Endothelial cell of umbilical vein (primary cell): Measurements from ENCODE around the gene CAMTA1. TPM values are rescaled to one million over a fixed set of nuclear protein-coding genes. Genes with fewer than 3 reads are reported as not detected.
"Not testable (repeated sequence)": the region's sequence is repeated elsewhere in the genome, so short reads cannot be mapped to it uniquely, and the experiment has no call there.

Experiments
- BruUV-seq: library from RNA; stranded (reverse); fragments of 400-500 nt; replicated peaks from 2 replicates; lab custom pipeline; 2021; lab: Mats Ljungman, UMichigan
- CTCF ChIA-PET: fragments of 300-600, 350-600 bp; sonication (Branson Sonifier 250); formaldehyde crosslinking; loops from one replicate; lab custom pipeline; 2021; ENCODE audit warnings: antibody characterized with exemption, inconsistent platforms; lab: Charles Lee
- POLR2A ChIA-PET: fragments of 300-600, 350-600 bp; sonication (Branson Sonifier 250); formaldehyde crosslinking; loops from one replicate; lab custom pipeline; 2021; ENCODE audit warnings: antibody characterized with exemption, inconsistent platforms; lab: Charles Lee
- DNase-seq: peaks from one replicate; pipeline ENCODE4 v3.0.0-alpha.2; 2011; ENCODE audit warnings: low read depth, low spot score
- FAIRE-seq: peaks from 2 replicates; lab custom pipeline; 2011; peaks lifted over from hg19 to GRCh38; lab: Jason Lieb, UNC
- H2AFZ ChIP-seq: 2 replicates; pipeline ENCODE4 v1.6.0; 2012; ENCODE audit warnings: low read depth, low read length, control low read depth, inconsistent platforms
- H3K27ac ChIP-seq: 2 replicates; pipeline ENCODE4 v1.5.1; 2011; ENCODE audit warnings: low read depth, mild to moderate bottlenecking, control low read depth, low read length, moderate library complexity; ENCODE audit not compliant: insufficient read depth
- H3K27me3 ChIP-seq, 2 experiments: 2 replicates each; pipeline versions ENCODE4 v1.6.0 to v1.6.1; 2011; ENCODE audit warnings: low read length in 2 of 2, mixed read lengths in 1 of 2; ENCODE audit not compliant: control insufficient read depth in 2 of 2, insufficient read depth in 2 of 2
- H3K36me3 ChIP-seq, 2 experiments: 2 replicates in 1 of 2; 3 replicates in 1 of 2; pipeline ENCODE4 v1.5.1; 2011; ENCODE audit warnings: low read length in 2 of 2, mild to moderate bottlenecking in 1 of 2, moderate library complexity in 1 of 2; ENCODE audit not compliant: control insufficient read depth in 2 of 2, insufficient read depth in 2 of 2; ENCODE audit errors: extremely low read depth in 1 of 2
- H3K4me1 ChIP-seq: 3 replicates; pipeline ENCODE4 v1.5.1; 2011; ENCODE audit warnings: mild to moderate bottlenecking, low read length; ENCODE audit not compliant: control insufficient read depth, insufficient read depth; ENCODE audit errors: extremely low read depth
- H3K4me2 ChIP-seq: 2 replicates; pipeline ENCODE4 v1.6.1; 2011; ENCODE audit warnings: low read length, control low read depth, mixed read lengths; ENCODE audit not compliant: insufficient read depth
- H3K4me3 ChIP-seq, 3 experiments: fragments of 200-600 bp in 1 of 3; sonication (generic), shearing (Covaris generic) in 1 of 3; replicated peaks in 1 of 3; 2 replicates each; pipeline ENCODE4 v1.5.1; 2011 to 2016; ENCODE audit warnings: control low read depth in 3 of 3, low read length in 3 of 3, mild to moderate bottlenecking in 2 of 3, inconsistent platforms in 1 of 3, low read depth in 1 of 3, moderate library complexity in 1 of 3; ENCODE audit not compliant: insufficient read depth in 1 of 3
- H3K79me2 ChIP-seq: 2 replicates; pipeline ENCODE4 v1.6.0; 2012; ENCODE audit warnings: low read length, inconsistent platforms; ENCODE audit not compliant: control insufficient read depth, insufficient read depth
- H3K9ac ChIP-seq: replicated peaks from 2 replicates; pipeline ENCODE3; 2011; ENCODE audit warnings: low read length, control low read depth; ENCODE audit not compliant: insufficient read depth; ENCODE audit errors: extremely low read depth
- H3K9me1 ChIP-seq: replicated peaks from 3 replicates; pipeline ENCODE4 v1.6.0; 2011; ENCODE audit warnings: mild to moderate bottlenecking, low read length; ENCODE audit not compliant: control insufficient read depth, insufficient read depth; ENCODE audit errors: extremely low read depth
- H3K9me3 ChIP-seq: replicated peaks from 2 replicates; pipeline ENCODE4 v1.5.1; 2012; ENCODE audit warnings: low read length, inconsistent platforms; ENCODE audit not compliant: control insufficient read depth, insufficient read depth
- H4K20me1 ChIP-seq: replicated peaks from 2 replicates; pipeline ENCODE3; 2011; ENCODE audit warnings: mild to moderate bottlenecking, low read length; ENCODE audit not compliant: control insufficient read depth, insufficient read depth; ENCODE audit errors: extremely low read depth
- POLR2AphosphoS5 ChIP-seq: IDR thresholded peaks from 2 replicates; pipeline ENCODE4 v1.6.1; 2012; ENCODE audit warnings: low read depth, mild to moderate bottlenecking, control low read depth, low read length, moderate library complexity; ENCODE audit not compliant: insufficient read depth
- dilution Hi-C: fragments of 300-500 bp; cut with MboI; formaldehyde crosslinking; loops from one replicate; pipeline ENCODE4 v1.15.0; 2019; ENCODE audit warnings: low sequenced_read_pairs; ENCODE audit not compliant: extremely low pct_ligation_motif_present
- intact Hi-C: fragments of 100-400 bp; cut with micrococcal nuclease; formaldehyde crosslinking; loops from one replicate; pipeline ENCODE4 v1.10.0; 2022
- polyA plus RNA-seq, 4 experiments: library from polyadenylated mRNA; depleted of rRNA in 3 of 4; stranded (reverse) in 3 of 4; unstranded in 1 of 4; fragments of >200 nt; gene quantifications; 2 replicates each; pipeline versions ENCODE4 v1.2.1 to v1.2.3, GENCODE V29; 2011 to 2012; ENCODE audit warnings: missing spikeins in 1 of 4
- total RNA-seq: library from RNA; stranded (reverse); gene quantifications from 2 replicates; pipeline ENCODE4 v1.2.3, GENCODE V29; 2021
- TF ChIP-seq, protein P1 (sequence below): IDR thresholded peaks from 2 replicates; pipeline ENCODE4 v1.6.1; 2011; ENCODE audit not compliant: insufficient read depth, insufficient read length

The CAMTA1 gene
- total and polyA plus RNA-seq, 2 donors (not counting 3 experiments of a cell fraction or from before 2014, with no cell fraction given) = 50.8 to 92.7 TPM

DNA sequence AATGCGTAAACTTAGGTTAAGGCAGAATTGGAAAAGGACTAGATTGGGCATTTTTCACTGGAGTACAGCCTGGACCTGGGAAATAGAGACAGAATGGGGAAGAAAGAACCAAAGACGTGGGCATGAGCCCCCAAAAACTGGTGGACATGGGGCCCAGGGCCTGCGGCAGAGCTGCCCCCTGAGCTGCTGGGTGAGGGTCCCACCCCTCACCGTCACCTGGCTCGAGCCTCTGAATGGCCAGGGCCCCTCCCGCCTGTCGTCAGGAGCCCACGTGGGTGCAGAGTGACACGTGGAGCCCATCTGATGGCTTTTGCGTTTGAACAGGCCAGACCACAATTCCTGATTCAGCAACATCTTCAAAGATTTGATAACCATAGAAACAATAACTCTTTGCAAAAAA lies 624.9 kb downstream of the CAMTA1 start:
- H3K9me3 ChIP-seq = no peaks in the 10 kb centered on the region
- H3K4me1 ChIP-seq = no peaks in the 10 kb centered on the region
- FAIRE-seq (no peak), DNase-seq (no peak)
- ChIA-PET CTCF (no interaction called here), POLR2A (no interaction called here)
- no peak overlapping the region for H2AFZ ChIP-seq
- H3K4me3 ChIP-seq = no peak overlapping the region
- BruUV-seq = no TSS peak
- H4K20me1 ChIP-seq = no peaks in the 10 kb centered on the region
- no peaks in the 10 kb centered on the region for H3K36me3 ChIP-seq
- dilution Hi-C loops (no loop called here), intact Hi-C loops (no loop called here)
- H3K9me1 ChIP-seq = no peaks in the 10 kb centered on the region
- no peaks in the 10 kb centered on the region for H3K79me2 ChIP-seq
- H3K27me3 ChIP-seq = no peaks in the 10 kb centered on the region
- no peak overlapping the region for H3K4me2 ChIP-seq
- no peak for TF ChIP-seq POLR2AphosphoS5
- TF ChIP-seq, protein P1, sequence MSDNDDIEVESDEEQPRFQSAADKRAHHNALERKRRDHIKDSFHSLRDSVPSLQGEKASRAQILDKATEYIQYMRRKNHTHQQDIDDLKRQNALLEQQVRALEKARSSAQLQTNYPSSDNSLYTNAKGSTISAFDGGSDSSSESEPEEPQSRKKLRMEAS = no peak
- no peak overlapping the region for H3K27ac ChIP-seq
- H3K9ac ChIP-seq = no peak overlapping the region

DNA sequence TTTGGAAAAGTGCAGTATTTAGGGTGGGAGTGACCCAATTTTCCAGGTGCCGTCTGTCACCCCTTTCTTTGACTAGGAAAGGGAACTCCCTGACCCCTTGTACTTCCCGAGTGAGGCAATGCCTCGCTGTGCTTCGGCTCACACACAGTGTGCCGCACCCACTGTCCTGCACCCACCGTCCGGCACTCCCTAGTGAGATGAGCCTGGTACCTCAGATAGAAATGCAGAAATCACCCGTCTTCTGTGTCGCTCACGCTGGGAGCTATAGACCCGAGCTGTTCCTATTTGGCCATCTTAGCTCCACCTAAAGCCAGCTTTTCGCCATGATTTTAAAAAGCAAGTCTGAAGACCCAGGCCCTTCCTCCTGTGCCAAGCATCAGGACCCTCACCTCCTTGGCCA lies 632.4 kb downstream of the CAMTA1 start:
- H3K9ac ChIP-seq, H3K4me1 ChIP-seq, intact Hi-C loops, H3K4me2 ChIP-seq, POLR2A ChIA-PET, H3K27ac ChIP-seq, H3K36me3 ChIP-seq, H4K20me1 ChIP-seq, DNase-seq, H3K27me3 ChIP-seq, BruUV-seq, H3K4me3 ChIP-seq, dilution Hi-C loops, H3K79me2 ChIP-seq, H2AFZ ChIP-seq, FAIRE-seq, H3K9me3 ChIP-seq, H3K9me1 ChIP-seq: not testable (repeated sequence)
- CTCF ChIA-PET = interaction anchor here (1.0 kb wide), 1 partner anchor 9 kb away, joined by 4 read pairs; no protein-coding TSS in a partner anchor
